Measurements from ENCODE around the gene RABL6. TPM values are rescaled to one million over a fixed set of nuclear protein-coding genes. Genes with fewer than 3 reads are reported as not detected.
A peak's percentile ranks its signal among the peaks of the same experiment; 100 is the strongest.
"Not testable (repeated sequence)": the region's sequence is repeated elsewhere in the genome, so short reads cannot be mapped to it uniquely, and the experiment has no call there.

RABL6 gene
- total RNA-seq, 2 experiments from 2014 or later: 83.4 to 85.3 TPM

GRCh38 chr9:136869611-136870010 lies 61.9 kb downstream of the RABL6 start:
- CTCF ChIA-PET: interaction anchor here (1.6 kb wide), 1 partner anchor 13 kb away, joined by 5 read pairs; no protein-coding TSS in a partner anchor
- DNase-seq; H3K27ac Mint-ChIP-seq; H3K27me3 Mint-ChIP-seq; intact Hi-C loops (cut with micrococcal nuclease); H3K9me3 Mint-ChIP-seq; H3K4me3 Mint-ChIP-seq; H3K36me3 Mint-ChIP-seq: not testable (repeated sequence)
- POLR2A ChIA-PET: interaction anchor here (0.8 kb wide), 1 partner anchor 55 kb away, joined by 3 read pairs; no protein-coding TSS in a partner anchor
- peaks cover 10% of the 10 kb centered on the region for H3K4me1 Mint-ChIP-seq (ENCODE audit: low read depth)

GRCh38 chr9:136875155-136875554 lies 67.4 kb downstream of the RABL6 start:
- Mint-ChIP-seq H3K9me3 (peaks cover 9% of the 10 kb centered on the region), H3K27ac (no peak overlapping the region), H3K36me3 (no peaks in the 10 kb centered on the region), H3K4me1 (ENCODE audit: low read depth) (peaks cover 1% of the 10 kb centered on the region), H3K27me3 (no peaks in the 10 kb centered on the region), H3K4me3 (no peak overlapping the region)
- no peak for DNase-seq
- intact Hi-C loops (cut with micrococcal nuclease): no loop called here
- POLR2A ChIA-PET: interaction anchor here (0.6 kb wide), 1 partner anchor 40 kb away, joined by 4 read pairs; no protein-coding TSS in a partner anchor
- CTCF ChIA-PET: no interaction called here

GRCh38 chr9:136876476-136876875 lies 68.7 kb downstream of the RABL6 start:
- CTCF ChIA-PET: no interaction called here
- H3K9me3 Mint-ChIP-seq: peaks cover 9% of the 10 kb centered on the region
- H3K36me3 Mint-ChIP-seq: no peaks in the 10 kb centered on the region
- intact Hi-C loops (cut with micrococcal nuclease): no loop called here
- H3K4me1 Mint-ChIP-seq (ENCODE audit: low read depth): peaks cover 12% of the 10 kb centered on the region
- no peak for DNase-seq
- no peak overlapping the region for H3K27ac Mint-ChIP-seq
- no peaks in the 10 kb centered on the region for H3K27me3 Mint-ChIP-seq
- no peak overlapping the region for H3K4me3 Mint-ChIP-seq
- POLR2A ChIA-PET: interaction anchor here (0.6 kb wide), 1 partner anchor 28 kb away, joined by 5 read pairs; no protein-coding TSS in a partner anchor

- ChIA-PET POLR2A (interaction anchor here (0.7 kb wide), 2 partner anchors 53 to 64 kb away, joined by 3 read pairs; partner anchors contain the start of gene FBXW5), CTCF (interaction anchor here (2.2 to 2.5 kb wide), 3 partner anchors 22 to 149 kb away, joined by 9 to 14 read pairs (median 13); partner anchors contain the start of gene AJM1)
- H3K9me3 Mint-ChIP-seq: no peaks in the 10 kb centered on the region
- H3K4me3 Mint-ChIP-seq: no peak overlapping the region
- peak overlapping the region; percentile 62 for H3K27ac Mint-ChIP-seq
- peak; percentile 34 for DNase-seq
- intact Hi-C loops (cut with micrococcal nuclease): loop anchor here (10.0 kb wide), 2 partner anchors 324 to 346 kb away; partner anchors contain the start of genes NDOR1, TMEM203 and TPRN
- peaks cover 34% of the 10 kb centered on the region for H3K4me1 Mint-ChIP-seq (ENCODE audit: low read depth)
- no peaks in the 10 kb centered on the region for H3K27me3 Mint-ChIP-seq
- peaks cover 6% of the 10 kb centered on the region for H3K36me3 Mint-ChIP-seq
Measured at GRCh38 chr9:136880651-136881050, 72.9 kb downstream of the RABL6 start.

DNA sequence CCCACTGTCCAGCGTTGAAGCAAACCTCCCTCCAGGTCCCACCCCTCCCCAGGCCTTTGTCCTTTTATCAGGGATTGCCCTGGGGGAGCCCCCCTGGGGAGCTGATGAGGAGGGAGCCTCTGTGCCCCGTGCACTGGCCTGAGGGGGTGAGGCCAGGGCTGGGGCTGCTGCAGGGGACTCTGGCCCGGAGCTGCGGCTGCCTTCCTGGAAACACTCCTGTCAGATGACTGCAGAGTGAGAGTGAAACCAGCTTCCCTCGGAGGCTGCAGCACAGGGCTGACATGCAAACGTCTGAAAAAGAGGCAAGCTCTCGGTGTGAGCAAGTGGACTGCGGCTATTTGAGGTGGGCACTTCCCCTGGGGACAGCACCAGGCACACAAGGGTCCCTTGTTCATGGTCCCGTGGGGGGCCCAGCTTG lies 74.0 kb downstream of the RABL6 start:
- Mint-ChIP-seq H3K36me3 (peaks cover 6% of the 10 kb centered on the region), H3K27me3 (no peaks in the 10 kb centered on the region), H3K4me1 (ENCODE audit: low read depth) (peaks cover 34% of the 10 kb centered on the region), H3K9me3 (no peaks in the 10 kb centered on the region), H3K4me3 (peak overlapping the region; percentile 76), H3K27ac (peak overlapping the region; percentile 95)
- peak; percentile 86 for DNase-seq
- intact Hi-C loops (cut with micrococcal nuclease): loop anchor here (1.0 to 10.0 kb wide), 7 partner anchors 15 to 347 kb away; partner anchors contain the start of genes EDF1, FBXW5, MAN1B1 and NDOR1
- CTCF ChIA-PET: interaction anchor here (0.7 to 2.5 kb wide), 12 partner anchors 11 to 214 kb away, joined by 3 to 14 read pairs (median 4); partner anchors contain the start of genes AJM1 and FBXW5
- POLR2A ChIA-PET: interaction anchor here (0.6 to 2.1 kb wide), 12 partner anchors 9 to 339 kb away, joined by 3 to 23 read pairs (median 3); partner anchors contain the start of genes EDF1 and FBXW5

GRCh38 chr9:136882109-136882946 lies 74.6 kb downstream of the RABL6 start:
- no peaks in the 10 kb centered on the region for H3K27me3 Mint-ChIP-seq
- H3K36me3 Mint-ChIP-seq: peaks cover 11% of the 10 kb centered on the region
- H3K27ac Mint-ChIP-seq: peak overlapping the region; percentile 95
- peaks cover 36% of the 10 kb centered on the region for H3K4me1 Mint-ChIP-seq (ENCODE audit: low read depth)
- ChIA-PET POLR2A (interaction anchor here (0.6 to 2.1 kb wide), 12 partner anchors 10 to 340 kb away, joined by 3 to 23 read pairs (median 3); partner anchors contain the start of gene EDF1), CTCF (interaction anchor here (0.7 to 2.5 kb wide), 15 partner anchors 10 to 214 kb away, joined by 3 to 14 read pairs (median 4); partner anchors contain the start of genes AJM1, EDF1 and FBXW5)
- intact Hi-C loops (cut with micrococcal nuclease): loop anchor here (1.0 to 10.0 kb wide), 7 partner anchors 16 to 348 kb away; partner anchors contain the start of genes EDF1, FBXW5, MAN1B1 and NDOR1
- H3K4me3 Mint-ChIP-seq: peak overlapping the region; percentile 76
- no peaks in the 10 kb centered on the region for H3K9me3 Mint-ChIP-seq
- DNase-seq: peak; percentile 97

- not testable (repeated sequence) for DNase-seq, H3K27me3 Mint-ChIP-seq, H3K9me3 Mint-ChIP-seq
- peaks cover 40% of the 10 kb centered on the region for H3K4me1 Mint-ChIP-seq (ENCODE audit: low read depth)
- peaks cover 12% of the 10 kb centered on the region for H3K36me3 Mint-ChIP-seq
- intact Hi-C loops (cut with micrococcal nuclease): loop anchor here (1.0 to 10.0 kb wide), 7 partner anchors 17 to 348 kb away; partner anchors contain the start of genes EDF1, FBXW5, MAN1B1 and NDOR1
- POLR2A ChIA-PET: interaction anchor here (0.7 to 2.1 kb wide), 6 partner anchors 17 to 61 kb away, joined by 3 to 23 read pairs (median 3); partner anchors contain the start of genes EDF1 and FBXW5
- H3K27ac Mint-ChIP-seq: peak overlapping the region; percentile 95
- CTCF ChIA-PET: interaction anchor here (1.0 to 2.5 kb wide), 10 partner anchors 12 to 213 kb away, joined by 3 to 14 read pairs (median 7); partner anchors contain the start of genes AJM1 and EDF1
- H3K4me3 Mint-ChIP-seq: peak overlapping the region; percentile 76
Measured at GRCh38 chr9:136882947-136883283, 75.2 kb downstream of the RABL6 start.

GRCh38 chr9:136883670-136884069 lies 75.9 kb downstream of the RABL6 start:
- not testable (repeated sequence) for DNase-seq, H3K9me3 Mint-ChIP-seq, H3K27me3 Mint-ChIP-seq, H3K4me3 Mint-ChIP-seq
- POLR2A ChIA-PET: interaction anchor here (0.7 to 1.2 kb wide), 2 partner anchors 36 to 60 kb away, joined by 3 to 6 read pairs; partner anchors contain the start of gene FBXW5
- Mint-ChIP-seq H3K27ac (peak overlapping the region; percentile 95), H3K36me3 (peaks cover 12% of the 10 kb centered on the region), H3K4me1 (ENCODE audit: low read depth) (peaks cover 47% of the 10 kb centered on the region)
- CTCF ChIA-PET: interaction anchor here (1.2 to 2.0 kb wide), 5 partner anchors 17 to 64 kb away, joined by 3 to 8 read pairs (median 4); partner anchors contain the start of genes AJM1, C8G, EDF1 and FBXW5
- intact Hi-C loops (cut with micrococcal nuclease): loop anchor here (2.0 to 10.0 kb wide), 3 partner anchors 203 to 349 kb away; partner anchors contain the start of genes MAN1B1, NDOR1, TMEM203 and TPRN

DNA sequence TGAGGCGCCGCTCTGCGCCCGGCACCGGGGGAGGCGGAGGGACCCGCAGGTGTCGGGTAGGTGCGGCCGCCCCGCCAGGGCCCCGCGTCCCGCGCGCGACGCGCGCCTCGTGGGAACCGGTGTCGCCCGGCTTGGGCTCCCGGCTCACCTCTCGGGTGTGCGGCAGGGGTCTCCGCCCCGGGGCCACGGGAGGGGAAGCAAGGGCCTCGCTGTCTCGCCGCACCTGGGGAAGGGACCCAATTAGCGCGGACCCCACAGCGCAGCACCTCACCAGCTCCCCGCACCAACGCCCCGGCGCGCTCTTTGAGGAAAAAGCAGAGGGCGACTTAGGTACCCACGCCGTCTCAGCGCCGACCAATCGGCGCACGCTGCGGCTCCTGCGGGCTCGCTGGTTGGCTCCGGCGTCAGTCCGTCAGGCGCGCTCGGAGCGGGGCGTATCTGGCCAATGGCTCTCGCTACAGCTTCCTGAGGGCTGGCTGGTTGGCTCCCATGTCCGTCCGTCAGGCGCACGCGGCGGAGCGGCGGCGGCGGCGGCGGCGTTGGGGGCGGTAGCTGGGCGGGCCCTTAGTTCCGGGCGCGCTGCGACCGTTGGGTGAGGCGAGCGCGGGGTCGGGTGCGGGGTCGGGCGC lies 78.3 kb downstream of the RABL6 start, which contains the start of gene TRAF2:
TSS of gene TRAF2 (plus strand) at position 567 of the 629 bp plus-strand sequence. CDS start 12,225 bp downstream, outside the sequence.
- Mint-ChIP-seq H3K27me3 (no peaks in the 10 kb centered on the region), H3K36me3 (peaks cover 18% of the 10 kb centered on the region), H3K27ac (peak within 1 kb of the TSS; percentile 89), H3K4me1 (ENCODE audit: low read depth) (peaks cover 39% of the 10 kb centered on the region), H3K4me3 (peak within 1 kb of the TSS; percentile 91), H3K9me3 (no peaks in the 10 kb centered on the region)
- DNase-seq: peak; percentile 99
- ChIA-PET POLR2A (interaction anchor here (0.6 to 2.1 kb wide), 10 partner anchors 12 to 355 kb away, joined by 3 to 26 read pairs (median 4); partner anchors contain the start of genes CLIC3, FBXW5, MAN1B1 and TUBB4B), CTCF (interaction anchor here (1.0 to 1.3 kb wide), 6 partner anchors 16 to 149 kb away, joined by 3 to 5 read pairs (median 4); partner anchors contain the start of genes ABCA2, AJM1 and RABL6)
- intact Hi-C loops (cut with micrococcal nuclease): loop anchor here (1.0 to 10.0 kb wide), 6 partner anchors 16 to 351 kb away; partner anchors contain the start of genes EDF1, NDOR1, PHPT1 and TMEM141

DNA sequence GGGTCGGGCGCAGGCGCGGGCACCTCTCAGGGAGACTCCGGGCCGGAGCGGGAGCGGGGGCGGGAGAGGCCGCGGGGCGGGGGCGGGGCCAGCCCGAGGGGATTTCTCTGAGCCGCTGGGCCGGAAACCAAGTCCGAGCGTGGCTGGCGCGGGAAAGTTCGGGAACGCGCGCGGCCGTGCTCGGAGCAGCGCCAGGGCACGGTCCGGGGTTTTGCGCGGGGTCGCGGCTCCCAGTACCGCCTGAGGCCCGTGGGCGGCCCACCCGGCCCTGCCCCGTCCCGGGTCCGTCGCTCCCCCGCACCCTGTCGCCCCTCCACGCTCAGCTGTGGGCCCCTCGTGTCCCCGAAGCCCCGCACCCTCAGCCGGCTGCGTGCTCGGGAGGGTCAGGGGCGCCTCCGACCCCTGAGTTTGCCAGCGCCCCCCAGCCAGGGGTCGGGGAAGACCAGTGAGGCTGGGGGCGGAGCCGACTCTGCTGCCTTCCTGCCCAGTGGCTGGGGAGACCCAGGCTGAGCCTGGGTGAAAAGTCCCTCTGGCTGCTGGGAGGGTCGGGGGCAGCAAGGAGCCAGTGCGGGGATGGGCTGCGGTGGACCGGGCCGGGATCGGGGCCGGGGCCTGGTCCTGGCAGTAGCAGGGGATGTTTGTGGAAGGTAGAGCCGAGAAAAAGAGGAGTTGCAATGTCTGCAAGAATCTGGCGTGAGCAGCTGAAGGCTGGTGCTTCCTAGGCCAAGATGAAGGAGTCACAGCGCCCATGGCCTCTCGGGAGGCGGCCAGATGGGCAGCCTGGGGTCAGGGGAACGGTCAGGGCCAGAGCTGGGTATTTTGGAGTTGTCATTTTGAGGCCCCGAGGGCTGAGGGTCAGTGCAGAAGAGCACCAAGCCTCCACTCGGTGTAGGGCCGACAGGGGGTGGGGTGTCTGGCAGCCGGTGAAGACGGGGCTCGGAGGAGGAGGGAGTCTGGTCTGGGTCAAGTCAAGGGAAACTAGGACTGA lies 79.2 kb downstream of the RABL6 start:
- DNase-seq: peak; percentile 54
- Mint-ChIP-seq H3K36me3 (peaks cover 20% of the 10 kb centered on the region), H3K27me3 (no peaks in the 10 kb centered on the region), H3K4me1 (ENCODE audit: low read depth) (peaks cover 32% of the 10 kb centered on the region), H3K27ac (peak overlapping the region; percentile 89), H3K4me3 (peak overlapping the region; percentile 91), H3K9me3 (no peaks in the 10 kb centered on the region)
- intact Hi-C loops (cut with micrococcal nuclease): loop anchor here (1.0 to 10.0 kb wide), 6 partner anchors 15 to 352 kb away; partner anchors contain the start of genes EDF1, NDOR1, PHPT1 and TMEM141
- ChIA-PET CTCF (interaction anchor here (1.0 to 2.1 kb wide), 8 partner anchors 15 to 148 kb away, joined by 3 to 8 read pairs (median 5); partner anchors contain the start of genes ABCA2, AJM1 and RABL6), POLR2A (interaction anchor here (0.9 to 2.1 kb wide), 11 partner anchors 11 to 354 kb away, joined by 3 to 26 read pairs (median 4); partner anchors contain the start of genes CLIC3, FBXW5, MAN1B1 and RABL6)

All from activated CD4-positive, alpha-beta memory T cell treated with anti-CD3 and anti-CD28 coated beads for 36 hours (primary cell).